Right lung (tissue), 5 donors: ENCODE results near the gene TMEM108. TPM values are rescaled to one million over a fixed set of nuclear protein-coding genes. Genes with fewer than 3 reads are reported as not detected.

Experiments
- DNase-seq, 2 donors: peaks; one replicate each; pipeline ENCODE4 v3.0.0-alpha.2; 2013
- polyA plus RNA-seq, 5 donors: library from polyadenylated mRNA; unstranded; fragments of 120-200 nt; gene quantifications; one replicate each; pipeline versions ENCODE4 v1.2.1 to v1.2.3, GENCODE V29; 2013; ENCODE audit warnings: inconsistent platforms in 1 of 5, low replicate concordance in 1 of 5; ENCODE audit not compliant: insufficient read length in 5 of 5, insufficient read depth in 1 of 5

TMEM108 gene
- polyA plus RNA-seq, 5 donors, result 32.9 to 61.8 (median 45.2) TPM

DNA sequence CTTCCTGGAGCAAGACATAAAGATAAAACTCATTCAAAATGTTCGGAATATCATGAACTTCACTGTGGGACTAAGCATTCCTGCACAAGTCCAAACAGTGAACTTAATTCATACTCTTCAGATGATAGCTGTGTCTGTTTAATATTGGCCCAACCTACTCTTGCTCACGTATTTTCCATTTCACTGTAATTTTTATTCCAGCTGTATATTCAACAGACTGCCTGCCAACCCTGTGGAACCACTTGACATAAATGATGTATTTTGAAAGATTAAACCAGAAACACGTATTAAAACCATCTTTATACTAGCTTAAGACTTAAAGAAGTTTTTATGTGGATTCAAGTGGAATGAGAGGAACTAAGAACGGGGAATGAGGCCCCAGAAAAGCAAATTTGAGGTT lies 172.5 kb downstream of the TMEM108 start:
- DNase-seq, result no peak

DNA sequence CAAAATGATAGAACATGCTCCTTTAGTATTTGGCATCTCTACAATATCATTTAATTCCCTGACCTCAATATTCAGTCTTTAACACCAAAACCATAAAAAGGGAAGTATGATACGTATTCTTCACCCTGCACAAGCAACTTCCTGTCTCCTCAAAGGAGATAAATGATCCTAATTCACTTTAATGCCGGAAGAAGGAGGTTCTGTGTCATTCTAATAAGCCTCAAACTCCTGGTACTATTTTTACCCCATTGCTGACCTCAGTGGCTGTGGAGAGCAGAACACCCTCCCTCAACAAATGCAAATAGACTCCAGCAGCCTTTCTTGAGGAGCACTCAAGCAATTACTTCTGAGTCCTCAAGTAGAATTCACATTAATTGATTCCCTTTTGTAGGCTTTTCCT lies 173.3 kb downstream of the TMEM108 start:
- no peak for DNase-seq

DNA sequence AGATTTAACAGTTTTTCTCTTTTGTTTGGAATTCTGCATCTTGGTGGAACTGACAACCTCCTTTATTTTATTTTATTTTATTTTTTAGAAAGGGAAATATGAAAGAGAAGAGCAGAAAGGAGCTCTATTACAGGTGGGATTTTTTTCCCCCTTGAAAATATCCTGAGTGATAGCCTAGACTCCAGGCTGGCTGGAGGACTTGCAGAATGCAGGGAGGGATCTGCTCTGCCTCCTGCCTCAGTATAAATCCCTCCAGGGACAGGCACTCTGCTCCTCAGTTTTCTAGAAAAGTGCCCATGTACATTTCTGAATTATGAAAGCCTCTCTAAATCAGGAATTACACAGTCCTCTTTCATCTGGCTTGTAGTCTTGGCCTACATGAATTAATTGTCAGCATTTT lies 173.7 kb downstream of the TMEM108 start:
- no peak for DNase-seq

DNA sequence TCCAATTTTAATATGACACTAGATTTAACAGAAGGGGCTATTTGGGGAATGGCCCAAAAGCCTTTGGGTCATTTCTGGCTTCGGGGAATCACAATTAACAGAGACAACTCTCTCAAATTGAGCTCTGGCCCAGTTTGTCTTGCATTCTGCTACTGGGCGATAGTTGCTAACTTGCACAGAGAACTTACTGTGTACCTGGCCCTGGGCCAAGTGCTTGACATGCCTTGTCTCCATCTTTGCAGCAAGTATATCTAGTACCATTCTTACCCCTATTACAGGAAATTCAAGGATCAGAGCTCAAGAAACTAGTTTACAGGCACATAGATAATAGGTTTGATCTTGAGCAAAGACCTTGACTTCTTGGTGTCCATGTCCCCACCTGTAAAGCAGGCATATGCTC lies 175.7 kb downstream of the TMEM108 start:
- DNase-seq, result peak in 1 of 2 donors; percentile 26

DNA sequence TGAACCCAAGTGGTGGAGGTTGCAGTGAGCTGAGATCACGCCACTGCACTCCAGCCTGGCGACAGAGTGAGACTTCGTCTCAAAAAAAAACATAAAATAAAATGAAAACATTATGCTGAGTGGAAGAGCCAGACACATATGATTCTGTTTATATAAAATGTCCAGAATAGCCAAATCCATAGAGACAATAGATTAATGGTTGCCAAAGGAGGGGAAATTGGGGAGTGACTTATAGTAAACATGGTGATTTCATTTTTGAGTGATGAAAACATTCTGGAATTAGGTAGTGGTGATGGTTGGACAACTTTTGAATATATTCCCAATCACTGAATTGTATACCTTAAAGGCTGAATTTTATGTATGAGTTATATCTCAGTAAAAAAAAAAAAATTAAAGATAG lies 189.6 kb downstream of the TMEM108 start:
- DNase-seq, result no peak

DNA sequence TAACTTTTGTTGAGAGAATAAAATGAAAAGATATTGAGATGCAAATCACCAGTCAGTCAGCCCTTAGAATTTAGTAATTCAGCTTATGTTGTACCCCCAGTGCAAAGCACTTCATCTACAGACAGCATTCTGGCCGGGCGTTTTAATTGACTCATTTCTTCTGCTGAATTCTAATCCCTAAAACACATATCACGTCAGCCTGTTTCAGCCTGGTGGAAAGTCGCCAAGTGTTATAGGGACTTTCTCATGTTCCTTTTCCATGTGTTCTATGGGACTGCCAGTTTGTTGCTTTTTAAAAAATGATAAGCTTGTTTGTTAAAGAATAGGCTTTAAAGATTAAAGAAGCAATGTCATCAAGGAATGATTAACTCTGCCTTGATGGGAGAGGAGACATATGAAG lies 192.0 kb downstream of the TMEM108 start:
- peak; percentile 35 to 50 for DNase-seq

DNA sequence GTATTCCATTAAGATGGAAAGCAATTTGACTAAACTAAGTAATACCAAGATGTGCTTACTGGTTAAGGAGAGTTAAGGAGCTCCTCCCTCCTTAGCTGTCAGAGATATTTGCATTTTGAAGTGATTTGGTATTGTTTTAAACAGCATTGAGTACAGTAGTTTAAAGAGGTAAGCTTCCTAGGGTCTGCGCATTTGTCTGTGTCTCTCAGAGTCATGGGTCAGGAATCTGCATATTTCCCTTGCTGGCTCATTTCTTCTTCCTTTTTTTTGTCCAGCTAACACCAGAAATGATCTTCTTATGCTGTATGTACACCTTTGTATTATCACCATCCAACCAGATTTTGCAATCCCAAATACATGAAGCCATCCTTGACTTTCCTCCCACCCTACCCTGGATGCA lies 198.7 kb downstream of the TMEM108 start:
- no peak for DNase-seq

DNA sequence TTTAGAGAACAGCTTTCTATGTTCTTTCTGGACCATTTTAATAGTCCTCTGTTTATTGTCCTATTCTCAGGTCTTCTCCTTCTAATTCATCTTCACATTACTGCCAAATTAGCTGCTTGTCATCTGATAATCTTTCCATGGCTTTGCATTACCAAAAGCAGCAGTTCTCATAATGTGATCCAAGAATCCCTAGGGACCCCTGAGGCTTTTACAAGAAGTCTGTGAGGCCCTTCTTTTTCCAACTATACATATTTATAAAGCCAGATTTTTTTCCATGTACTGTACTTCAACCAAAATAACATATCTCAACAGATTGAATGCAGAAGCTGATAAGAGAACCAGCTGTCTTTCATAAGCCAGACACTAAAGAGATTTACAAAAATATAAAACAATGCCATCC lies 199.2 kb downstream of the TMEM108 start:
- DNase-seq, result no peak

DNA sequence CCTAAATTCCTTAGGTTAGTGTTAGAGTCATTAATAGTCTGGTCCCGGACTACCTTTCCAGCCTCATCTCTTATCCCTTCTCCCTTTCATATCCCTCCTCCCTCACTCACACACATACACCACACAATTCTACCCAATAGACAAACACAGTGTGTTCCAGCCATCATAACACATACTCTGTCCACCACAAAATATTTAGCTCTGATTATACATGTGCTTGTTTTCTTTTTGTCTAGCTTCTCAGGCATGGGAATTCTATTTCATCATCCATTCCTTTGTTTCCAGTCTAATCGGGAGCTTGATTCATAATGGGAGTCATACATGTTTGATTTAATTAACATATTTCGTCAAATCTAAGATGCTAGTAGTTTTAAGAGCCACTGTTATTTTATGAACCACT lies 199.8 kb downstream of the TMEM108 start:
- no peak for DNase-seq

DNA sequence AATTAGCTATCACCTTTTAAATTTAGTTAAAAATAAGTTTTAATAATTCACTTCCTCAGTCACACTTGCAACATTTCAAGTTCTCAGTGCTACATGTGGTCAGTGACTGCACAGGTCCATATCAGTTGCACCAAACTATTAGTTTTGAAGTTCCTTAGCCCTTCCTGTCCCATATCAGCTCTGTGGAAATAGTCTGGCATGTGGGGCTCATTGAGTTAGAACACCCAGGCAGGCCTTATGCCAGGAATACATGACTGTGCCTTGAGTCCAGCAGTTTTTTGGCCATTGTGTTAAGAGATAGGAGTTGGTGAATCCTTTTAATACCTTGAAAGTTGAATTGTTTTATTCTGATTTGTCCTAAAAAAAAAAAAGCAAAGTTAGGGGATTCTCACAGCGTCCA lies 207.9 kb downstream of the TMEM108 start:
- DNase-seq, result no peak

DNA sequence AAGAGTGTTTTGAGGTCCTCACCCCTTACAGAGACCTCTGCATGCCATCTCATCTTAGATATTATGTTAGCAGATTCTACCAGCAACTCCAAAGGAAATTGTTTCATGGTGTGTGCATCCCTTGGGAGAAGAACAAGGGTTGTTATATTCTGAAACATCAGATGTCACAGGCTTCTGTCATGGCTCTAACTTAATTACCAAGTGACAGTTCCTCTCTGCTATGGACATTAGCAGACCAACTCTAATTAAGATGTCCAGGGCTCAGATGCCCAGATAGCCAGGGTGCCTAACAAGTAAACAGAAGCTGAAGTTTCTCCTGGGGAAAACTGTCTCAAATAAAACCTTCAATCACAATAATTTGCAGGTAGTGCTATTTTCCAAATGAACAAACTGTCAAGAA lies 208.6 kb downstream of the TMEM108 start:
- DNase-seq, result no peak

DNA sequence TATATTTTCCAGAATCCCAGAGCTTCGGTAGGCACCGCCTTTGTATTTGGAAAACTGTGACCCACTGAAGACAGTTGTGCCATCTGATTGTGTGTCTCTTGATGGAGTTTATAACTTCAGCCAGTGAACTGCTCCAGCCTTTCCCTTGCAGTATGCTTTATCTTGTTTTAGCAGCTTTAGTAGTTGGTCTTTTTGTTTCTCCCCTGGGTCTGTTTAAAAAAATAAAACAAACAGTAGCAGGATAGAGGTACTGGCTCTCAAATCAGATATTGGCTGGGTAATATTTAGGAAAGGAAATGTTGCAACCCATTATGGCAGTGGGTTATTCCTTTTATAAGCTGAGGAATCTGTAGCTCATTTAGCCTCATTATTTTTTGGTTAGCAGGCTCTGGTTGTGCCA lies 210.2 kb downstream of the TMEM108 start:
- DNase-seq, result no peak

DNA sequence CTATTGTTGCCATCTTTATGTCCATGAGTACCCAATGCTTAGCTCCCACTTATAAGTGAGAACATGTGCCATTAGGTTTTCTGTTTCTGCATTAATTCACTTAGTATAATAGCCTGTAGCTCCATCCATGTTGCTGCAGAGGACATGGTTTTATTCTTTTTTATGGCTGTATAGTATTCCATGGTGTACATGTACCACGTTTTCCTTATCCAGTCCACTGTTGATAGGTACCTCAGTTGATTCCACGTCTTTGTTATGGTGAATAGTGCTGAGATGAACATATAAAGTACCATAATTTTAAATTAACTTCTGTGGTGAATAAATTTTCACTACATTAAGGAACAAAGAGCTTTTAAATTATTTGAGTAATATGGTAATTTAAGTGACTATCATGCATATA lies 211.3 kb downstream of the TMEM108 start:
- no peak for DNase-seq

DNA sequence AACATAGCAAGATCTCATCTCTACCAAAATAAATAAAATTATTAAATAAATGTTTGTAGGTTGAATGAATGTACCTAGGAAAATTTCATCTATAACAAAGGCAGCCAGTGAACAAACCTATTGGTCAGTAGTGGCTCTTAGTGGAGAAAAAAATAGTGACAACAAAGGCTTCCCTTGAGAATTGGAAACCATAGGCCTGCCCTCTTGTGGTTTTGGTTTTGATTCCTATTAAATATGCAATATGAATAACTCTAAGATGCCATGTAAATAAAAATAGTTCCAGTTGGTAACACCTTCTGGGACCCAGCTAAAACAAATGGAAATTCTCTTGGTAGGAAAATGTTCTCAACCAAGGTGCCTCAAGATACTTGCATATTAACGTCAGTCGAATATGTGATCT lies 216.0 kb downstream of the TMEM108 start:
- DNase-seq, result no peak

DNA sequence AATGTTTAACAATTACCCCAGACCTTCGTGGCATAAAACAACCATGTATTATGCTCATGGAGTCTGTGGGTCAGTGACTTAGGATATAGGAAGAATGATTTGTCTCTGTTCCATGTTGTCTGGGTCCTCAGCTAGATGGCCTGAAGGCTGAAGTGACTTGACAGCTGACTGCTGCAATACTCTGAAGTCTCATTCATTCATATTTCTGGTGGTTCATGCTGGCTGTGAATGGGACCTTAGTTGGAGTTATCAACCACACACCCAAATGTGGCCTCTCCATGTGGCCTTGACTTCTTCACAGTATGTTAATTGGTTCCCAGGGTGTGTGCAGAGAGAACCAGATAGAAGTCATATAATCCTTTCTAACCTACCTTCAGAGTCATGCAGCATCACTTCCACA lies 216.5 kb downstream of the TMEM108 start:
- DNase-seq, result no peak

DNA sequence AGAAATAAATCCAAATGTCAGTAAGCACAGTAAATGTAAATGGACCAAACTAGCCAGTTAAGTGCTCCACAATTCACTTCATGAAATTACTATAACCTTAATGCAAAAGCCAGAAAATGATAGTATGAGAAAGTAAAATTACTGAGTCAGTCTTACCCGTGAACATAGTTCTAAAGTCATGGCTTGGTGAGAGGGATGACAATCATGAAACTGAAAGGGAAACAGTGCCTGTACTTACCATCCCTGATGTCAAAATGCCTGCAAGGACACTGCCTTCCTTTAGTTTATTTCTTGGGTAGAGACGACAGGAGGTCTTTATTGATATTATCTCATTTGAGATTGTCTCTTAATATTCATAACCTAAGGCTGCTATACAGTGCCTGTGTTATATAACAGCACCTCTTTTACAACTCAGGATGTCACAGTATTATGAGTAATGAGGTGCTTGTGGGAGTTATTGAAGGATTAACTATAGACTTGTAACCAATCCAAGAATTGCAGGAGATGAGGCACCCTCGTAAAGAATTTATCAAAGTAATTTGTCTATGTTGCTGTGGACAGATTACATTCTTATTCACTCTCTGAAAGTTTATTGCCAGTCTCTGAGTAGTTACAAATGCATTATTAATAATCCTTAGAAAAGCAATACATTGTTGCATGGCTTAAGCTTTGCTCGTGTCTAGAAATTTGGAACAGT lies 218.7 kb downstream of the TMEM108 start:
- no peak for DNase-seq

DNA sequence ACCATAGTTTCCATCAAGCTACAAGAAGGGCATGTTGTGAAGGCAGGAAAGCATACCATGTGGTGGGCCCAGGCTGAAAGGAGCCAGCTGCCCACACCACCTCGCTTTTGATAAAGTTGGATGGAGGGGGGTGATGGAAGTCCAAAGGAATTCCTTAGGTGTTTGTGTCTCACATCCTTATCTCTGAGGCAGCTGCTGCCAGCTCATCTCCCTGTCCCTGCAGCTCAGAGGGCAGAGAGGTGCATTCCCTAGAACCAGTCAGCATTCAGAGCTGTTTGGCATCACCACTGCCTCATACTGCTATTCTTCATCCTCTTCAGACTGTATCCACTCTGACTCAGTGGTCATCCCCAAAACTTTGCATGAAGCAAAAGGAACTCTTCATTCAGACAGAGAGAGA lies 220.2 kb downstream of the TMEM108 start:
- no peak for DNase-seq

DNA sequence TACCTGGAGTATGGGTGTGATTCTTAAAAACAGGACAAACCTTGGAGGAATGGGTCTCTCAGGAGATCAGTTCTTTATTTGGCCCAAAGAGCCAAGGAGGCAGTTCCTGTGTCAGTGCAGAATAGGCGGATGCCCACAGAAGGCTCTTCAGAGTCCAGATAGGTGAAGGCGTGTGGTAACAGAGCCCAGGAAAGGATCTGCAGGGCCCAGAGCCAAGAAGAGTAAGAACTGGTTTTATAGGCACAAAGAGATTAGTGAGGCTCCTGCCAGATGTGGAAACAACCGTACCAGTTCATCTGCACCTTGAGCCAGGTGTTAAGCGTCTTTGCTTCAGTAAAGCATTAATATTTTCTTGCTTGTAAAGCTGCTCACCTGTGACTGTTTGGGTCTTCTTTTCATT lies 221.6 kb downstream of the TMEM108 start:
- DNase-seq, result no peak

DNA sequence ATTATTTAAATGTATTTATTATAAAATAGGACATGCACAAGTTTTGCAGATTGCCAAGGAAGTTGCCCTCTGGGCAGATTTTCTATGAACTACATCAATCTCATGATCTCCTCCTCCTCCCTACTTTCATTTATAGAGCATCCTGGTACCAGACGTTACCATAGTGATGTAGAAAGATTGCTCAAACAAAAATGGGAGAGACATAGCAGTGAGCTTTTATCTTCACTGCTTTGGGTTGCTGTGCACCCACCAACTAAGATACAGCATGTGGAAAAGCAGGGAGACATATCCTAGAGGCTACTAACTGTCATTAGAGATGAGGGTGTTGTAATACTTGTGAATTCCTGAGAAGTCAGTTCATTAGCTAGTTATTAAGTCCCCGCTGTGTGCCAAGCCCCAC lies 224.1 kb downstream of the TMEM108 start:
- no peak for DNase-seq

DNA sequence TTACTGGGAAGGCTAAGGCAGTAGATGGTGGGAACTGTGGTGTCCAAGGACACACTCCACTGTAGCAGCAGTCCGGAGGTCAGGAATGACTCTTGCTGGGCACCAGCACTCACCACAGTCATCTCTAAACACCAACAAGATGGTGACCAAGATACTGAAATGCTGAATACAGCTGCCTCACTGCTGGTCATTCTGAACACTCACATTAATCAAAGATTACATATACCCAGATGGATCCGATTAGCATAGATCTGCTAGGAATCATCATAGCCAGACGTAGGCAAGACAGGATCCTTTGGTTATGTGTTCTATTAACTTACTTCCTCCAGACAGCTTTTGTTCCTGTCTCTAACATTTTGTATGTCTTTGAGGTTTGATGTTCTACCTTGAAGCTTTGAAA lies 226.7 kb downstream of the TMEM108 start:
- DNase-seq, result no peak

DNA sequence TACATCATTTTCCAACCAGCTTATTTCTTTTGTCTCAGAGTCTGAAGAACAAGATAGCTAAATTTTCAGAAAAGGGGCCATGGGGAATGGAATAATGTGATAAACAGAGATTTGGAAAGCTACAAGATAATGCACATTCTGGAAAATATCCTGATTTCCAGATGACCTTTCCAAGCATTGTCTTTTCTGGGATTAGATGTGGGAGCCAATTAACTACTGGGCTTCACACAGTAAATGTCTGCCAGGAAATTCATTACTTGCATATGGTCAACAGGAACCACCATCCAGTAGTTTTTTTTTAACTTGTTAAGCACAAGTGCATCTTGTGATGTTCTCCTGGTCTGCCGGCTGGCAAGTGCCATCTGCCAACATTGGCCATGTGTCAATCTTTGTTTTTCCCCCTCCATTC lies 230.5 kb downstream of the TMEM108 start:
- DNase-seq, result no peak

DNA sequence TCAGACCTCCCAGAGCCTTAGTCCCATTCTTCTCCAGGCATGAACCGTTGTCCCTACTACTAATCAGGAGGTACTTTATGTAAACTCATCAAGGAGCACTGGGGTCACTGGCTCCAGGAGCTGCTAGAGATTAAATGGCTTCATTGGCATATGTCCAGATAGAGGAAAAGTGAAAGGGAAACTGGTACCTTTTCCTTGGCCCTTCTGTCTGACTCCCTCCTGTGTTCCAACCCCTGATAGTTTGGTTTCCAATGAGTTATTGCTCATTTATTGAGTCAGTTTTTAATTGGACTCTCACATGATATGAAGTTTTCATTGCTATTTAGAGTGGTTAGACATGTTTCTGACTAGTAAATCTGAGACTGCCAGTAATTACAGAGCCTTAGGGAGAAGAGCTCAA lies 231.2 kb downstream of the TMEM108 start:
- no peak for DNase-seq

DNA sequence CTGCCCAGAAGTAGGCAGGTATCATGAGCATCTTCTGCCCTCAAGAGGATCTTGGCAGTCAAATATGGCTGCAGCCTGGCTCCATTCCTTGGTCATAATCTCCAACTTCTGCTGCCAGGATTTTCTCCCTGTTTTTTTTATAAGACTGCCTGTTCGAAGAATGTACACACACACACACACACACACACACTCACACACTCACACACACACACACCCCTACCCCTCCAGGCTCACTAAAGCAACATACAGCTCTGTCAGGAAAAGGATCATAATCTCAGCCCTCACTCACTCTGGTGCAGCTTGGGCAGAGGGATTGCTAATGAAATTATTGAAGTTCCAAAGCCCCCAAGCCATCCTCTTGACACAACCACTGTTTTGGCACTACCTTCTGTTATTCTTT lies 232.4 kb downstream of the TMEM108 start:
- DNase-seq, result no peak

DNA sequence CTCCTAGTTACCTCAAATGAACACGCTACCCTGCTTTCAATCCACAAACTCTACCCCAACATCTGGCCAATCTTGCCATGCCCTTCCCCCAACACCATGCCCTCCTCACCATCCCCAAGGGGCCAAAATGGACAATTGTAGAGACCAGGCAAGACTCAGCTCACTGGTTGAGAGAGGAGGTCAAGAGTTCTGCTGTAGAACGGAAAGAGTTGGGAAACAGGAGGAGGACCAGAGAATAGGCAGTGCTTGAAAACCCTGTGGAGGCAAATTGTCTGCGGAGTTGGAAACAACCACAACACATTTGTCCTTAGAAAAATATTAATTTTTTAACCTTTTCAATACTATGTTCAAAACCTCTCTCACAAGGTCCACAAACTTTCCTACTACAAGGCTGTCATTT lies 232.9 kb downstream of the TMEM108 start:
- no peak for DNase-seq

DNA sequence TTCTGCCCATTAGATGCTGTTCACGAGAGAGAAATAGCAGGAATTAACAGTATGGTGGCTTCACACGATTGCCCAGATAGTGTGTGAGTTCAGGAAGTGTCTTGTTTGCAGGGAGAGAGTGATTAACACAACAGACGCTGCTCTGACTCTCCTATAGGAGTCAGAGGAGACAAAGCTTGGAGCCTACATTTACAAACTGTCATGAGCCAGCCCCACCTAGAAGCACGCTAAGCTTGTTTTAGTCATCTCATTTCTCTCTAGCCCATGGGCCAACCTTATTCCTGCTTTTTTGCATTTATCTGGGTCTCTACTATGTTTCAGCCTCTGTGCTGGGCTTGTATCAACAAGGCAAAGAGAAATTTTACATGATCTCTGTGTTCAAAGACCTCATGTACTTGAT lies 233.3 kb downstream of the TMEM108 start:
- peak in 1 of 2 donors; percentile 45 for DNase-seq
